ENCODE data around the gene CSGALNACT2.
"Not testable (repeated sequence)": the region's sequence is repeated elsewhere in the genome, so short reads cannot be mapped to it uniquely, and the experiment has no call there.

The CSGALNACT2 gene

DNA sequence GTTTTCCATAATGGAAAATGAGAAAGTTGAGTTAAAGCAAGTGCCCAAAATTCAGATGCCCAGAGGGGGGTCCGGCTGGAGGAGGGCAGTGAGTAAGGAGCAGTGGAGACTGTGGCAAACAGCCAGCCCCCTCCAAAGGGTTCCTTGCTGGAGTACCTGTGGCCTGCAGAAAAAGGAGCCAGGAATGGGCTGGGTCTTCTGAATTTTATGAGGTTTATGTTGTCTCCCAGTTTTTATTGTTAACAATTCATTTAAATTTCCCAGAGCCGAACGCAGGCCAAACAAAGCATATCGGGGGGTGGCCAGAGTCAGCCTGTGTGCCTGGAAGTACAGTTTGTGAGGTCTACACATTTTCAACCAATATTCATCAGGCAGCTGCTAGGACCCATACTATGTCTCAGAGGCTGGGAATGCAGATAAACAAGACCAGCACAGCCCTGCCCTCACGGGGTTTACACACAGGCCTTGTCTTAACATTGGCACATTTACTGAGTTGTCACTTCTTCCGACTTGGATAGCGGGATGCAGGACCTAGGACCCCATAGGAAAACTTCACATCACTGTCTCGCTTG, 12.9 kb upstream of the CSGALNACT2 start:
- no peak for DNase-seq

DNA sequence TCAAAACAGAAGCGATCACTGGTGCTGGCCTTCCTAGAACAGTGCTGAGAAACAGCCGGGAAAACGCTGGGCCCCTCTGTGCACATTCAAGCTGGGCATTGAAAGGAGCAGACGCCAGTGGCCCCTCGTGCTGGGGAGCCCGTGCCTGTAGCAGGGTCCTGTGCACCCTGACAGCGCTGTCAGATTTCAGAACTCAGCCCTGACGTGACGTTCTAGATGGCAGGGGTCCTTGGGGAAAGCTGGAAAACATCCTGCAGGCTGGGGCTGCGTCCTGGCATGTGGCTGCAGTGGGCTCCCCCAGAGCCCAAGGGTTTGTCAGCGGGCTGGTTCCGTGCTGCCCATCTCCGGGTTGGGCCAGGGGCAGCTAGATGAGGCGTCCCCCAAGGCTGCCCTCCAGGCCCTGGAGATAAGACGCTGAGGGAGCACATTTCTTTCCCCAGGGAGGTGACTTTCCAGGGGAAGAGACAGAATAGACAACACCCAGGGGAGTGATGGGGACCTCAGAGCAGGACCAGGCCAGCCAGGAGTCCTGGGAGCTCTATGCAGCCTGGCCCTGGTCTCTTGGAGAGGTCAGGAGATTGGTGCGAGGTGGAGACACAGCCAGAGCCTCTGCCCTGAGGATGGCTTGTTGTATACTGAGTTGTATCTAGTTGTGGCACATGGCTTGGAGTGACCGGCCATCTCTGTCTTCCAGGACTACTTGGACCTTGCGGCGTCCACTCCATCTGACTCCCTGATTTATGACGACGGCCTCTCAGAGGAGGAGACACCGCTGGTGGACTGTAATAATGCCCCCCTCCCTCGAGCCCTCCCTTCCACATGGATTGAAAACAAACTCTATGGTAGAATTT, 12.1 kb upstream of the CSGALNACT2 start:
- DNase-seq: no peak

DNA sequence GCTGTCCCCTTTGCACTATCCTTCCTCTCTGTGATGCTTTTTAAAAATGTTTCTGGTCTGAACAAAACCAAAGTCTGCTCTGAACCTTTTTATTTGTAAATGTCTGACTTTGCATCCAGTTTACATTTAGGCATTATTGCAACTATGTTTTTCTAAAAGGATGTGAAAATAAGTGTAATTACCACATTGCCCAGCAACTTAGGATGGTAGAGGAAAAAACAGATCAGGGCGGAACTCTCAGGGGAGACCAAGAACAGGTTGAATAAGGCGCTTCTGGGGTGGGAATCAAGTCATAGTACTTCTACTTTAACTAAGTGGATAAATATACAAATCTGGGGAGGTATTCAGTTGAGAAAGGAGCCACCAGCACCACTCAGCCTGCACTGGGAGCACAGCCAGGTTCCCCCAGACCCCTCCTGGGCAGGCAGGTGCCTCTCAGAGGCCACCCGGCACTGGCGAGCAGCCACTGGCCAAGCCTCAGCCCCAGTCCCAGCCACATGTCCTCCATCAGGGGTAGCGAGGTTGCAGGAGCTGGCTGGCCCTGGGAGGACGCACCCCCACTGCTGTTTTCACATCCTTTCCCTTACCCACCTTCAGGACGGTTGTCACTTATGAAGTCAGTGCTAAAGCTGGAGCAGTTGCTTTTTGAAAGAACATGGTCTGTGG, 11.4 kb upstream of the CSGALNACT2 start:
- no peak for DNase-seq

DNA sequence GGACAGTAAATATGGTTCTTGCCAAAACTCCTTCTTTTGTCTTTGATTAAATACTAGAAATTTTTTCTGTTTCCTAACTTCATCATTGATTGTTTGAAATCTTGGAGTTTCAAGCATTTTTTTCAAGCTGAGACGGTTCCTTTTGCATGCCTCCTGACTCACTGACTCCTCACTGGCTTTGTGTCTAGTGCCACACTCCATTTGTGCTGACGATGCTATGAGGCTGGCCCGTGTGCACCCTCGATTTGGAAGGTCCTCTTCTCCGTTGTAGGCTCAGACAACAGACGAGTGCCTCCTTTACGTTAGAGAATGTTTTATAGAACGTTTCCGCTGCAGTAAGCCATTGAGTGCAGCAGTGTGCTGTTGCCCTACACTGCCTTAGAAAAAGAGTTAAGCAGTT, 10.8 kb upstream of the CSGALNACT2 start:
- peak in 1 of 2 donors; percentile 13 for DNase-seq

DNA sequence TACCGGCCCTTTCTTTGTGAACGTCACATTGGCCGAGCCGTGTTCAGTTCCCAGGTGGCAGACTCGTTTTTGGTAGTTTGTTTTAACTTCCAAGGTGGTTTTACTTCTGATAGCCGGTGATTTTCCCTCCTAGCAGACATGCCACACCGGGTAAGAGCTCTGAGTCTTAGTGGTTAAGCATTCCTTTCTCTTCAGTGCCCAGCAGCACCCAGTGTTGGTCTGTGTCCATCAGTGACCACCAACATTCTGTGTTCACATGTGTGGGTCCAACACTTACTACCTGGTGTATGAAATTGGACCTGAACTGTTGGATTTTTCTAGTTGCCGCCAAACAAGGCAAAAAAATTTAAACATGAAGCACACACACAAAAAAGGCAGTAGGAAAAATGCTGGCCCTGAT, 9.9 kb upstream of the CSGALNACT2 start:
- peak in 1 of 2 donors; percentile 7 for DNase-seq

DNA sequence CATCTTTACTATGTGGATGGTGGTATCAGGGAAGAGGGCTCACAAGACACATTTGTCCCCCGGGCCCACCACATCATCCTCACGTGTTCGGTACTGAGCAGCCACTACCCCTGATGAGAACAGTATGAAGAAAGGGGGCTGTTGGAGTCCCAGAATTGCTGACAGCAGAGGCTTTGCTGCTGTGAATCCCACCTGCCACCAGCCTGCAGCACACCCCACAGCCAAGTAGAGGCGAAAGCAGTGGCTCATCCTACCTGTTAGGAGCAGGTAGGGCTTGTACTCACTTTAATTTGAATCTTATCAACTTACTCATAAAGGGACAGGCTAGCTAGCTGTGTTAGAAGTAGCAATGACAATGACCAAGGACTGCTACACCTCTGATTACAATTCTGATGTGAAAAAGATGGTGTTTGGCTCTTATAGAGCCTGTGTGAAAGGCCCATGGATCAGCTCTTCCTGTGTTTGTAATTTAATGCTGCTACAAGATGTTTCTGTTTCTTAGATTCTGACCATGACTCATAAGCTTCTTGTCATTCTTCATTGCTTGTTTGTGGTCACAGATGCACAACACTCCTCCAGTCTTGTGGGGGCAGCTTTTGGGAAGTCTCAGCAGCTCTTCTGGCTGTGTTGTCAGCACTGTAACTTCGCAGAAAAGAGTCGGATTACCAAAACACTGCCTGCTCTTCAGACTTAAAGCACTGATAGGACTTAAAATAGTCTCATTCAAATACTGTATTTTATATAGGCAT, 9.1 kb upstream of the CSGALNACT2 start:
- peak in 1 of 2 donors; percentile 20 for DNase-seq

DNA sequence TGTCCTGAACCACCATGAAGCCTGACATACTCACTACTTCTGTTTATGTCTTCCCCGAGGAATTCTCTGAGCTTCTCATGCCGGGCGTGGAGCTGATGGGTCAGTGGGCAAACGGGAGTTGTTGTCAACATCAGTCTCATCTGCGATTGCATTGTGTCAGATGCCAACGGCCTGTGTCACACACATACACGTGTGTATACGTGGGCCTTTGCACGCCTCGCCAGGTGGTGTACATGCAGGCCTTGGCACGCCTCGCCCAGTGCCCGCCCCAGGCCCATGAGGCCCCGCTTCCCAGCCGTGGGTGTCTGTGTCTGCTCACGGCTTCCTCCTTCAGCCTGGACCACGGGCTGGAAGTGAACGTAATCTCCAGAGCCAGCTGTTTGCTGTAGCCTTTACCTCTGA, 7.5 kb upstream of the CSGALNACT2 start:
- peak in 1 of 2 donors; percentile 13 for DNase-seq

DNA sequence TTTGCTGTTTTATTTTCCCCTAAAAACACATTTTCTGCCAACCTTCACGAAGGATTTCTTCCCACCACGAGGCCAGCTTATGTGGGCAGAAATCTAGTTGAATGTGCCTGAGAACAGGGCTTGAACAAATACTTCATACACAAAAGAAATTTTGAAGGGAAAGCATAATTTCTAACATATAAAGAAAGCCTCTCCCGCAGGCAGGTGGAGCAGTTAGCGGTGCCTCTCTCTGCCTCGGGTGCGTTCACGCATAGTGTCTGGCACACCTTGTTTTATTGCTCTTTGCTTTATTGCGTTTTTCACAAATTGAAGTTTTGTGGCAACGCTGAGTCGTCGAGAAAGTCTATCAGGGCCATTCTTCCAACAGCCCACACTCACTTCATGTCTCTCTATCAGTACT, 7.0 kb upstream of the CSGALNACT2 start:
- DNase-seq: peak in 1 of 2 donors; percentile 8

DNA sequence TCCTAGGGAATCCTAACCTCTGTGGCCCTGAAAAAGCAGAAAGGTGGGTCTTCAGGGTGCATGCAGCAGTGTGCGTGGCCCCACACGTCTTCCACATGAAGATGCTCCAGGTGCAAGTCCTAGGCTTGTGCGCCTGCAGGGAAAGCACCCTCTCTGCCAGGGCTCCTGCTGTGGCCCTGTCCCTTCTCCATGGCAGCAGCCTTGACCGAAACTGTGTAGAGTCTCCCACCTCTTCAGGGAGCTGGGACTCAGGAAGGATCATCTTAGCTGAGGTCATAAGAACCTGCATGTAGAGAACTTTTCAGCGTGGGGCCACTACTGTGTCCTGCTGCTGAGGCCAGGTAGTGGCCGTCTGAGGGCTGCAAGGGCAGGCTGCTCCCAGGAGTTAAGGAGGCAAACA, 6.3 kb upstream of the CSGALNACT2 start:
- DNase-seq: peak in 1 of 2 donors; percentile 9

DNA sequence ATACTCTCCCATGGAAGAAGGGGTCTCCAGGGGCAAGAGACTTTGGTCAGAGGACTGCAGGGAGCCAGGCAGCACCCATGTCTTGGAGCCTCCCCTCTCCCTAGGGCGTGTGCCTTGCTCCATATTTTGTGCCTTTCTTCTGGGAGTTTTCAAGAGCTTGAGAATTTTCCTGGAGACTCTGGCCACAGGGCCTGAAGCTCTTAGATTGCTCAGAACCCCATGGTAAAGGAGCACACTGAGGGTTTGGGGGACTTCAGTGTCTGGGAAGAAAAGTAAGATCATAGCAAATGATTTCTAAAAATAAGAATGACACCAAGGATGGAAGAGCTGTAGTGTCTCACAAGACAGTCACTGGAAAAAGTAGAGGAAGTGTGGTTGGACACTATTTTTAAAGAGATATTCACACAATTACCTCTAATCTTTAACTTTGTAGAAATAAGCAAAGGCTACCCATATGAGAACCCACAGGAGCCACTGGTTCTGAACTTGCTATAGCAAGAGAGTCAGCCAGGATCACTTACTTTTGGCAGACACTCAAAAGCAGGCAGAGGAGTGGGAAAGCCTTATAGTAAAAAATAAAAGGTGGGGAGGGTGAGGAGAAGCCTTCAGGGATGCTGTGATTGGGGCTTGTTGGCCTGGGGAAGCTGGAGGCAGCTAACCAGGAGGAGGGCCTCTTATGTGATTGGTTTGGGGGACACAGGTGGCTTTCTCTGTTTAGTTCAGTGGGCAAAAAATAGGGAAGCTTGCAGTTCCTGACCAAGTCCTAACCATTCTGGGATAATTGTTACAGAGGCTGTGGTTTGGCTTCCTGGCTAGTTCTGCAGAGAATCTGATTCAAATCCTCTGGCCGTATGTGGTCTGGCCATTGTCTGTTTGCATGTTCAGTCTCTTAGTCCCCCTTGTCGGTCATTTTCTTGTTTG, 5.1 kb upstream of the CSGALNACT2 start:
- no peak for DNase-seq

DNA sequence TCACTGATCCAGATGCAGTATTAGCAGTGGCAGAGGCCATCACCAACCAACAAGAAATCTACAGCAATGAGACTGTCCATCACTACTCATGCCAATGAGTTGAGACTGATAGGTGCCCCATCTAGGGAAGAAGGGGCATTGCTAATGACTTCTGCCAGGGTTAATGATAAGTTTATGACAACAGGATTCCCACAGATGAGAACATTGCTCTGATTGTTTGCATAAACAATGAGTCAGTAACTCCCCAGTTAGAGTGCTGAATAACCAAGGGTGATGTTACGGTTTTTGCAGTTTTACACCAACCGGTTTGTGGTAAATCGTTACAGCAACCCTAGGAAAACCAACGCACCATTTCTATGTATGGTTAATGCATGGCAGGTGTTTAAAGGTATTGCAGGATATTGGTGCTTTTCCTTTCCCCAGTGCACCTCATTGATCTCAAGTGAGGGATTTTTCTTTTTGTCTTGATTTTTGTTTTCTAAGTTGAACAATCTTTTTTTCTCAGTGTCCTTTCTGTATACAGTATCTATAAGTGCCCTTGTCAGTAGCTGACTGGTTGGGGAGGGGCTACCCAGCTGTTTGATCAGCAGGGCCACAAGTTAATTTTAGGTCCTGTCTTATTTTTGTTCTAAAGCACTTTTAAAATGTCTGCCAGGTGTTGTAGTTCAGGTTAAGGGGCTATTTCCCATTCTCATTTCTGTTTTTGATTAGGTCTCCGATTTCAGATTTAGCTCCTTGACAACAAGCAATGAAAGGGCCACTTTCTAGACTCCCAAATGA, 3.9 kb upstream of the CSGALNACT2 start:
- DNase-seq: no peak

DNA sequence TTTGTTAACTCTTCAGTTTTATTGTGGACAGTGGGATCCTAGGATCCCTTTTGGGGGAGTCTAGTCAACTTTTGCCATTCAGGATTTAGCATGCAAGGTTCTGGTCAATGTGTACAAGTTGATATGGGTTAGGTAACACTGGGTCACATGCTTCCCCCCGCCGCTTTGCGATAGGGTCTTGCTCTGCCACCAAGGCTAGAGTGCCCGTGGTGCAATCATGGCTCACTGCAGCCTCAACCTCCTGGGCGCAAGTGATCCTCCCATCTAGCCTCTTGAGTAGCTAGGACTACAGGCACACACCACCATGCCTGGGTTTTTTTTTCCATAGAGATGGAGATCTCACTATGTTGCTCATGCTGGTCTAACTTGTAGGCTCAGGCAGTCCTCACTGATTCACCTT, 3.2 kb upstream of the CSGALNACT2 start:
- DNase-seq: no peak

DNA sequence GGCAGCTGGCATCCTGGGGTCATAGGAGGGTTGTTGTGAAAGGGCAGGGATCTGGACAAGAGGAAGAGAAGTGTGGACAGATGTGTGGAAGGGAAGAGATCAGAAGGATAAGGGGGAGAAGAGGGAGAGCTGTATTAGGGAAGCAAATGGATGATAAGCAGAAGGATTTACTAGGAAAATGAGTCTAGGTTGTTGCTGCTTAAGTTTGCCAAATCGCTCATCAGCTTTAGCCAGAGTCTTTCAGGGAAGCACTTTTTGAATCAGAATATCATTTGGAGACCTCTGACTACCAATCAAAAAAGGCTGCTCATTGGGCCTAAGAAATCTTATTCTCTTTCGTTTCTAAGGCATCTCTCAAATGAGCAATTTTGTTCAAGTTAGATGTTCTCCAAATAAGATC, 2.6 kb upstream of the CSGALNACT2 start:
- DNase-seq: no peak

DNA sequence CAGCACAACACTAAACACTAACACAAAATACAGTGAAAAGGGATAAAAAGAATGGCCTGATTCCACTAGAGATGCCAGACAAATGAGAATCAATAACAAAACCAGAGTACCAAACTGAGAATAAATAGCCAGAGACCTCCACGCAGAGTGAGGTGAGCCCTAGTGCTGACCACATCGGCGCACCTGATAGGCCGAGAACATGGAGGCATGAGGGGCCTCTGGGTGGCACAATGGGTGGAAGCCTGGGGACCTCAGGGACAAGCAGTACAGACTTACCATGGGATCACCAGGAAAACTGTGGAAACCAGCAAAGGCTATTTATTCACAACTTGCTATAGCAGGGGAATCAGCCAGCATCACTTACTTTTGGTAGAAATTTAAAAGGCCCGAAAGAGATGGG, 1.8 kb upstream of the CSGALNACT2 start:
- DNase-seq: no peak

DNA sequence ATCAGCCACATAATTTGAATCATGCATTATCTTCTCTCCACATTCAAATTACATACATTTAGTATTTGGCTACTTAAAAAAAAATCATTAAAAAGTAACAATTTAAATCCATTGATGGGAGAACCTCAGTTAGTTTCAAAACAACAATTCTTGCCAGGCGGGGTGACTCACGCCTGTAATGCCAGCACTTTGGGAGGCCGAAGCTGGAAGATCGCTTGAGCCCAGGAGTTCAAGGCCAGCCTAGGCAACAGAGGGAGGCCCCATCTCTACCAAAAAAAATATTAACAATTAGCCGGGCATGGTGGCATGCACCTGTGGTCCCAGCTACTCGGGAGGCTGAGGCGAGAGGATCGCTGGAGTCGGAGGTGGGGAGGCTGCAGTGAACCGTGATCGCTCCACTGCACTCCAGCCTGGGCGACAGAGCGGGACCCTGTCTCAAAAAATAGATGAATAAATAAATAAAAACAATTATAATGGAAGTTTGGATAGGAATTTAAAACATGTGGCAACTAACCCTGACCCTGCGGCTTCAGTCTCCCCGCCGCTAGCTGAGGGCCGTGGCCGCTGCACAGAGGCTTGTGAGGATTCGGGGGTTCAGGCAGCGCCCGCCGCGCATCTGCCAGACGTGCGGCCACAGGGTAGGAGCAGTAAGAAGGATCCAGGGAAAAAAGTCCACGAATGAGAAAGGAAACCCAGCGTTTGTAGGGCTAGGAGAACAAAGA, 1.1 kb upstream of the CSGALNACT2 start:
- DNase-seq: no peak

DNA sequence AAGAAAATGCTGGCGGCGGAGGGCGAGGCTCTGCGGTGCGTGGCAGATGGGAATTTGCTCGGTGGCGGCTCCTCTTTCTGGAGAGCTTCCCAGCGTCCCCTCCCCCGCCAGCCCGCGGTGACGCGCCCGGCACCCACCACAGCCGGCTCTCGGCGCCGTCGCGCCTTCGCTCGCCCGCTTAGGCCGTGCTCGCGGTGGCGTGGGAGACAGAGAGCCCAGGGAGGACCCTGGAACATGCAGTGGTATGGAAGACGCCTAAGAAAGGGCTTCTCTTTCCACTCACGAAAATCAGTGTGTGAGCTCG, 576 bp upstream of the CSGALNACT2 start:
- peak; percentile 48 to 59 for DNase-seq

DNA sequence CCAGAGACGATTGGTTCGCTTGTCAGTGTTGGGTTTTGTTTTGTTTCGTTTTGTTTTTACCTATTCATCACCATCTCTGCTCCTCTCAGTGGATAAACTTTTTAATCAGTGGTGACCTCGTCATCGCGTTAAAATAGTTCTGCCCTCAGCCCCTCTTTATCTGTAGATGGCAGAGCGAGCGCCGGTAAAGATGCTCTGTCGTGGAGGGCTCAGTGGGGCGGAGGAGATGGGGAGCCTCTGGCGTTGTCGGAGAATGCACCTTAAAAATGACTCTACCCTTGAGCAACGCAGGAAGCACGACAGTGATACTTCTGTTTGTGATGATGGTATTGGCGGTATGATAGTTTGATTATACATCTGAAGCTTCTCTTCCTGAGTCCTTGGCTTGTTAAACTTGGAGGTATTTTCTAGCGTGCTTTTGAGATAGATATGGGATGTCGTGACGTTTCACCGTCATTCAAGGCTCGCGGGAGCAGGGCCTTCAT, 554 bp downstream of the CSGALNACT2 start:
- DNase-seq: peak; percentile 58 to 64

DNA sequence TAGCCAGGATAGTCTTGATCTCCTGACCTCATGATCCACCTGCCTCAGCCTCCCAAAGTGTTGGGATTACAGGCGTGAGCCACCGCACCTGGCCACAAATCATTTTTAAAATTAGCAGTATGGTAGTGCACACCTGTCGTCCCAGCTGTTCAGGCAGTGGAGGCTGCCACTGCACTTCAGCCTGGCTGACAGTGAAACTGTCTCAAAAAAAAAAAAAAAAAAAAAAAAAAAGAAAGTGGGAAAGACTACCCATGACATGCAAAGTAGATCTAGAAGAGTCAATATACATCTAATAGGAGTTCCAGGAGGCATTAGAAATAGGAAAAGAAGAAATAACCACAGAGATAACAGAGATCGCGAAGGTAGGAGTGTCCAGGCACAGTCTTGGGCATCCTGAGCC, 3.2 kb downstream of the CSGALNACT2 start:
- no peak for DNase-seq

DNA sequence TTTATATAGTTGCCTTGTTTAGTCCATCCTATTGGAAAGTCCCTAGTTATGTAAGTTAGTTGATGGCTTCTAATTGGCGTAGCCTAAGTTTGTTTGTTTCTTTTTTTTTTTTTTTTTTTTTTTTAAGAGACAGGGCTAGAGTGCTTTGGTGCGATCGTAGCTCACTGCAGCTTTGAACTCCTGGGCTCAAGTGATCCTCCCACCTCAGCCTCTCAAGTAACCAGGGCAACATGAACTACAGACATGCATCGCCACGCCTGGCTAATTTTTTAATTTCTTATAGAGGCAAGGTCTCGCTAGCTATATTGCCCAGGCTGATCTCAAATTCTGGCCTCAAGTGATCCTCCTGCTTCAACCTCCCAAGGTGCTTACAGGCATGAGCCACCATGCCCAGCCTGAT, 7.1 kb downstream of the CSGALNACT2 start:
- DNase-seq: no peak

DNA sequence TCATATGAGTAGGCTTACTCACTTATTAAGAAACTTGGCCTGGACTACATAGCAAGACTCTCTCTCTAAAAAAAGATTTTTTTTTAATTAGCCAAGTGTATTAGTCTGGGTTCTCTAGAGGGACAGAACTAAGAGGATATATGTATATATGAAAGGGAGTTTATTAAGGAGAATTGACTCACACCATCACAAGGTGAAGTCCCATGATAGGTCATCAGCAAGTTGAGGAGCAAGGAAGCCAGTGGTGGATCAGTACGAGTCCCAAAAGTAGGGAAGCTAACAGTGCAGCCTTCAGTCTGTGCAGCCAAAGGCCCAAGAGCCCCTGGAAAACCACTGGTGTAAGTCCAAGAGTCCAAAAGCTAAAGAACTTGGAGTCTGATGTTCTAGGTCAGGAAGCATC, 7.7 kb downstream of the CSGALNACT2 start:
- DNase-seq: not testable (repeated sequence)

DNA sequence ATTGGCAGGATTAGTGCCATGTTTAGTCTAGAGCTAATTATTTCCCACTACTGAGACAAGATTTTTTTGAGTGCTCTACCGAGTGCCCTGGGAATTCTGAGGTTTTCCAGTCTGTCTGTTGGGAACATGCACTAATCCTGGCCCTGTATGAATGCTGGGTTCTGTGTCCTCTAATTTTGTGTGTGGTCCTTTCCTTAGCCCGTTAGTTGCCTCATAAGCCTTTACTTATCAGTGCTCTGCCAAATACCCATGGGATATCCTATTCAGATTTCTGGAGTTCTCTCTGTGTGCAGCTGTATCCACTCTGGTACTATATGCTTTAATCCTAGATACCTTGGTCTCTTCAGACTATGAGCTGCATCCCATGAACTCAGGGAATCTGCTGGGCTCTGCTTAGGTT, 13.1 kb downstream of the CSGALNACT2 start:
- DNase-seq: no peak

All from stimulated activated CD4-positive, alpha-beta T cell treated with anti-CD3 and anti-CD28 coated beads, Interleukin-2, amount 100 ng/mL, for 24 hours (primary cell).